Hepatocyte (in vitro differentiated cells): ENCODE results near the gene USP11.

ENCODE experiments used
- CTCF ChIP-seq: fragments of 200-600 bp; sonication (generic); IDR thresholded peaks from 2 replicates; pipeline ENCODE4 v1.5.1; 2016; ENCODE audit warnings: antibody characterized with exemption, mild to moderate bottlenecking; ENCODE audit not compliant: poor library complexity
- EZH2phosphoT487 ChIP-seq: fragments of 200-600 bp; sonication (generic); IDR thresholded peaks from one replicate; pipeline ENCODE4 v1.6.1; 2018; ENCODE audit warnings: antibody characterized with exemption, mild to moderate bottlenecking, low read depth, moderate library complexity; ENCODE audit not compliant: unreplicated experiment, severe bottlenecking

GRCh38 chrX:47243351-47243750 is 10.5 kb downstream of the USP11 start:
- TF ChIP-seq CTCF (no peak), EZH2phosphoT487 (no peak)
